Endodermal cell (in vitro differentiated cells): Measurements from ENCODE around the gene KRT75. TPM values are rescaled to one million over a fixed set of nuclear protein-coding genes. Genes with fewer than 3 reads are reported as not detected.

Experiments used
- DNase-seq: peaks from one replicate; pipeline ENCODE4 v3.0.0-alpha.2; 2017
- H3K27ac ChIP-seq: 2 replicates; pipeline ENCODE4 v1.5.1; 2013; ENCODE audit warnings: mild to moderate bottlenecking, low read depth, low read length, moderate library complexity
- H3K27me3 ChIP-seq: 2 replicates; pipeline ENCODE4 v1.6.1; 2013; ENCODE audit warnings: mild to moderate bottlenecking, low read length, moderate library complexity; ENCODE audit not compliant: insufficient read depth, control insufficient read depth, poor library complexity, severe bottlenecking
- H3K36me3 ChIP-seq: 2 replicates; pipeline ENCODE4 v1.7.0; 2013; ENCODE audit warnings: mild to moderate bottlenecking, low read length, moderate library complexity; ENCODE audit not compliant: control insufficient read depth, insufficient read depth
- H3K4me1 ChIP-seq: one replicate; pipeline ENCODE4 v1.7.0; 2013; ENCODE audit warnings: low read length; ENCODE audit not compliant: control insufficient read depth, insufficient read depth
- H3K4me3 ChIP-seq: 2 replicates; pipeline ENCODE4 v1.5.1; 2013; ENCODE audit warnings: mild to moderate bottlenecking, low read length, moderate library complexity
- H3K9ac ChIP-seq: 2 replicates; pipeline ENCODE4 v1.6.1; 2013; ENCODE audit warnings: mild to moderate bottlenecking, low read length, moderate library complexity; ENCODE audit not compliant: poor library complexity, severe bottlenecking; ENCODE audit errors: extremely low read depth
- H3K9me3 ChIP-seq: 2 replicates; pipeline ENCODE4 v1.6.1; 2013; ENCODE audit warnings: mild to moderate bottlenecking, low read length, moderate library complexity; ENCODE audit not compliant: control insufficient read depth
- H3K27ac Mint-ChIP-seq: 2 replicates; pipeline ENCODE4 v1.8.0; 2020; ENCODE audit warnings: mixed read lengths
- H3K27me3 Mint-ChIP-seq: 2 replicates; pipeline ENCODE4 v1.8.0; 2021; ENCODE audit warnings: mild to moderate bottlenecking, mixed read lengths; ENCODE audit not compliant: insufficient read depth
- H3K36me3 Mint-ChIP-seq: 2 replicates; pipeline ENCODE4 v1.8.0; 2020; ENCODE audit warnings: low read depth, mixed read lengths
- H3K4me1 Mint-ChIP-seq: 2 replicates; pipeline ENCODE4 v1.8.0; 2020; ENCODE audit warnings: mixed read lengths
- H3K4me3 Mint-ChIP-seq: 2 replicates; pipeline ENCODE4 v1.8.0; 2020; ENCODE audit warnings: mild to moderate bottlenecking, moderate library complexity, mixed read lengths
- H3K9me3 Mint-ChIP-seq: 2 replicates; pipeline ENCODE4 v1.8.0; 2020; ENCODE audit warnings: mild to moderate bottlenecking, mixed read lengths
- WGBS, 2 experiments: methylation state at CpG; one replicate each; pipeline versions ENCODE4 v1.1.5 to v1.1.7; 2013; ENCODE audit warnings: missing lambda C conversion rate in 2 of 2, mixed read lengths in 1 of 2; ENCODE audit not compliant: insufficient coverage in 1 of 2, insufficient read length in 1 of 2; 5-methylcytosine and 5-hydroxymethylcytosine counted together
- total RNA-seq, 2 donors: library from RNA; stranded (reverse); fragmentation: NEBNext Ultra II Directional in 1 of 2; extraction: Animal tissue kit (Norgen Biotek cat#: 25700) in 1 of 2; gene quantifications; 2 replicates in 1 of 2; 3 replicates in 1 of 2; pipeline ENCODE4 v1.2.1, GENCODE V29; 2021
- TF ChIP-seq, protein P1 (sequence below): fragments of 200-600 bp; sonication (generic); conservative IDR thresholded peaks from 2 replicates; pipeline ENCODE4 v1.5.0; 2021; ENCODE audit warnings: antibody characterized with exemption, mild to moderate bottlenecking

KRT75 gene
- total RNA-seq, 2 donors from 2014 or later: not detected

DNA sequence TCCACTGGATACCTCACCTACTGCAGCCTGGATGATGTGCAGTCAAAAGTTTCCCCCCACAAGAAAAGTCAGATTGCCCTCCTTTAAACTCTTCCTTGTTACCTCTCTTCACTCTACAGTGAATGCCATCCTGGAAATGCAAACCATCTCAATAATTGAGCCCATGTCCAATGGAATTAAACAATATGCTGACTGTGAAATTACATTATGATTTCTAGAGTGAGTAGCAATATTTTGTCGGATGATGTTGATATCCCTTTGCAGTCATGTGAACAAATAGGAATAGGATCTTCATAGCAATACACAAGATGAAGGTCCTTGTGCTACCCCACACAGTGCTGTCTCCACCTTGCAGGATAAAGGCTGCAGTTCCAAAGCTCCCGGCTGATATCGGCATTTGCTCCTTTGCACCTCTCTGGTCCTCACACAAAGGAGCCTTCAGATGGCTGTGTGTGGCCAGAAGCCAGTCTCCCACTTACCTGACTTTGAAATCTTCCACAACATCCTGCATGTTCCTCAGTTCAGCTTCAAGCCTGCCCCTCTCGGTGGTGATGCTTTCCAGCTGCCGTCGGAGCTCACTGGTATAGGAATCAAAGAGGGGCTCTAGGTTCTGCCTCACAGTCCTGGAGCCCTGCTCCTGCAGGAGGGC lies 1.5 kb downstream of the KRT75 start:
- 92 to 94% methylated on average over 5 to 6 of the region's 6 CpGs for WGBS, 2 experiments
- Histone ChIP-seq H3K36me3 (no peaks in the 10 kb centered on the region), H3K4me1 (no peaks in the 10 kb centered on the region), H3K27me3 (peaks cover 12% of the 10 kb centered on the region), H3K4me3 (no peak overlapping the region), H3K9ac (no peak overlapping the region), H3K9me3 (no peaks in the 10 kb centered on the region), H3K27ac (no peak overlapping the region)
- H3K27me3 Mint-ChIP-seq: peaks cover 26% of the 10 kb centered on the region
- H3K9me3 Mint-ChIP-seq: no peaks in the 10 kb centered on the region
- H3K4me1 Mint-ChIP-seq: no peaks in the 10 kb centered on the region
- no peaks in the 10 kb centered on the region for H3K36me3 Mint-ChIP-seq
- TF ChIP-seq, protein P1, sequence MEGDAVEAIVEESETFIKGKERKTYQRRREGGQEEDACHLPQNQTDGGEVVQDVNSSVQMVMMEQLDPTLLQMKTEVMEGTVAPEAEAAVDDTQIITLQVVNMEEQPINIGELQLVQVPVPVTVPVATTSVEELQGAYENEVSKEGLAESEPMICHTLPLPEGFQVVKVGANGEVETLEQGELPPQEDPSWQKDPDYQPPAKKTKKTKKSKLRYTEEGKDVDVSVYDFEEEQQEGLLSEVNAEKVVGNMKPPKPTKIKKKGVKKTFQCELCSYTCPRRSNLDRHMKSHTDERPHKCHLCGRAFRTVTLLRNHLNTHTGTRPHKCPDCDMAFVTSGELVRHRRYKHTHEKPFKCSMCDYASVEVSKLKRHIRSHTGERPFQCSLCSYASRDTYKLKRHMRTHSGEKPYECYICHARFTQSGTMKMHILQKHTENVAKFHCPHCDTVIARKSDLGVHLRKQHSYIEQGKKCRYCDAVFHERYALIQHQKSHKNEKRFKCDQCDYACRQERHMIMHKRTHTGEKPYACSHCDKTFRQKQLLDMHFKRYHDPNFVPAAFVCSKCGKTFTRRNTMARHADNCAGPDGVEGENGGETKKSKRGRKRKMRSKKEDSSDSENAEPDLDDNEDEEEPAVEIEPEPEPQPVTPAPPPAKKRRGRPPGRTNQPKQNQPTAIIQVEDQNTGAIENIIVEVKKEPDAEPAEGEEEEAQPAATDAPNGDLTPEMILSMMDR: no peak
- DNase-seq: peak; percentile 28
- no peak overlapping the region for H3K27ac Mint-ChIP-seq
- H3K4me3 Mint-ChIP-seq: no peak overlapping the region

DNA sequence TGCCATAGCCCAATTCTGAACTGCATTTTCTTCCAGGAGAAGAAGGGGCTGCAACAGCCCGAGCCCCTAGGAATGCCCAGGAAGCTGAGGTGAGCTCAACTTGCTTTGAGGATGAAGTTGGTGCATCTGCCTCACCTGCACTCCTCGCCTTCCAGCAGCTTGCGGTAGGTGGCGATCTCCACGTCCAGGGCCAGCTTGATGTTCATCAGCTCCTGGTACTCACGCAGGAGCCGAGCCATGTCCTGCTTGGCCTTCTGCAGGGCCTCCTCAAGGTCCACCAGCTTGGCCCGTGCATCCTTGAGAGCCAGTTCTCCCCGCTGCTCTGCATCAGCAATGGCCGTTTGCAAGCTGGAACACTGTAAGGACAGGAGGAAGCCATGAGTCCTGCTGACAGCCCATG lies 6.0 kb downstream of the KRT75 start:
- H3K36me3 ChIP-seq: no peaks in the 10 kb centered on the region
- 84 to 100% methylated on average over 6 to 10 of the region's 10 CpGs for WGBS, 2 experiments
- H3K27ac ChIP-seq: no peak overlapping the region
- no peaks in the 10 kb centered on the region for H3K9me3 ChIP-seq
- Mint-ChIP-seq H3K9me3 (no peaks in the 10 kb centered on the region), H3K4me3 (no peak overlapping the region), H3K36me3 (no peaks in the 10 kb centered on the region), H3K4me1 (no peaks in the 10 kb centered on the region), H3K27me3 (peaks cover 30% of the 10 kb centered on the region), H3K27ac (no peak overlapping the region)
- H3K9ac ChIP-seq: no peak overlapping the region
- no peak overlapping the region for H3K4me3 ChIP-seq
- H3K27me3 ChIP-seq: peaks cover 12% of the 10 kb centered on the region
- TF ChIP-seq, protein P1: peak; percentile 62
- DNase-seq: peak; percentile 83
- no peaks in the 10 kb centered on the region for H3K4me1 ChIP-seq

DNA sequence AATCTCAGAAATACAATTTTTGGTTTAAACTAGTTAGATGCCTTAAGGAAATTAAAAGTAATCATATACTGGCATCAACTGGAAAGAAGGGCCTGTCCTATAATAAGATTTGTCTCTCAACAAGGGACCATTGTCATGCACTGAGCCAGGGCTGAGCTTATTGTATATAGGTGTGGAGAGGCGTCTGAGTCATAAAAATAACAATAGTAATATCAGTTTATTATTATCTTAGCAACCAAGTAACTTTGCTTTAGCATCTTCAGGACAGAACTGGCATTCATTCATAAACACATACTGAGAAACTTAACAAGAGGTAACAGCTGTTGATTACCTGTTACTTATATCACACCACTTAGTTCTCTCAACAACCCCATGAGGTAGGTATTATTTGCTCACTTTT lies 7.1 kb downstream of the KRT75 start:
- H3K4me3 Mint-ChIP-seq: no peak overlapping the region
- no CpG with 5 or more reads among the region's 1 CpG for WGBS, 2 experiments
- peaks cover 24% of the 10 kb centered on the region for H3K27me3 Mint-ChIP-seq
- no peaks in the 10 kb centered on the region for H3K36me3 Mint-ChIP-seq
- Histone ChIP-seq H3K9ac (no peak overlapping the region), H3K36me3 (no peaks in the 10 kb centered on the region), H3K9me3 (no peaks in the 10 kb centered on the region), H3K4me3 (no peak overlapping the region), H3K4me1 (no peaks in the 10 kb centered on the region), H3K27ac (no peak overlapping the region), H3K27me3 (peaks cover 12% of the 10 kb centered on the region)
- DNase-seq: no peak
- no peak overlapping the region for H3K27ac Mint-ChIP-seq
- TF ChIP-seq, protein P1: no peak
- no peaks in the 10 kb centered on the region for H3K4me1 Mint-ChIP-seq
- H3K9me3 Mint-ChIP-seq: no peaks in the 10 kb centered on the region
